Spleen (tissue), 11 donors: Measurements from ENCODE around the gene PDE4D. TPM values are rescaled to one million over a fixed set of nuclear protein-coding genes. Genes with fewer than 3 reads are reported as not detected.

Experiments
- DNase-seq: peaks from one replicate; pipeline ENCODE4 v3.0.0-alpha.2; 2020
- H3K27ac ChIP-seq, 8 donors: fragments of 200-600 bp; sonication (generic) in 7 of 8; 1 replicate in 4 of 8; 2 replicates in 4 of 8; pipeline versions ENCODE4 v1.5.0 to v1.8.0; 2016 to 2021; ENCODE audit warnings: inconsistent platforms in 4 of 8, mild to moderate bottlenecking in 4 of 8, moderate library complexity in 1 of 8
- H3K27me3 ChIP-seq, 7 donors: fragments of 200-600 bp; sonication (generic) in 6 of 7; replicated peaks in 1 of 7; 1 replicate in 4 of 7; 2 replicates in 3 of 7; pipeline versions ENCODE4 v1.5.0 to v1.8.0; 2016 to 2021; ENCODE audit warnings: inconsistent platforms in 3 of 7, mild to moderate bottlenecking in 1 of 7
- H3K36me3 ChIP-seq, 6 donors: fragments of 200-600 bp; sonication (generic) in 5 of 6; 1 replicate in 4 of 6; 2 replicates in 2 of 6; pipeline versions ENCODE4 v1.5.0 to v1.8.0; 2016 to 2021; ENCODE audit warnings: inconsistent platforms in 2 of 6
- H3K4me1 ChIP-seq, 6 donors: fragments of 200-600 bp; sonication (generic) in 5 of 6; 1 replicate in 3 of 6; 2 replicates in 3 of 6; pipeline versions ENCODE4 v1.5.0 to v1.8.0; 2016 to 2021; ENCODE audit warnings: inconsistent platforms in 3 of 6
- H3K4me3 ChIP-seq, 8 donors: fragments of 200-600 bp; sonication (generic) in 7 of 8; 1 replicate in 4 of 8; 2 replicates in 4 of 8; pipeline versions ENCODE4 v1.5.0 to v1.8.0; 2016 to 2021; ENCODE audit warnings: inconsistent platforms in 4 of 8, mild to moderate bottlenecking in 4 of 8, moderate library complexity in 2 of 8
- H3K9me3 ChIP-seq, 8 donors: fragments of 200-600 bp; sonication (generic) in 7 of 8; 1 replicate in 4 of 8; 2 replicates in 4 of 8; pipeline versions ENCODE4 v1.5.0 to v1.8.0; 2016 to 2021; ENCODE audit warnings: inconsistent platforms in 4 of 8
- CTCF ChIP-seq, 11 experiments: fragments of 200-600 bp in 7 of 11; fragments of 450-650 bp in 4 of 11; sonication (generic) in 4 of 11; IDR thresholded peaks in 8 of 11; conservative IDR thresholded peaks in 3 of 11; 1 replicate in 7 of 11; 2 replicates in 4 of 11; pipeline versions ENCODE4 v1.4.0 to v1.8.0; 2016 to 2021; ENCODE audit warnings: antibody characterized with exemption in 11 of 11, inconsistent platforms in 4 of 11, mild to moderate bottlenecking in 1 of 11
- POLR2A ChIP-seq, 3 donors: fragments of 450-650 bp; IDR thresholded peaks; one replicate each; pipeline ENCODE4 v1.5.1; 2017; ENCODE audit warnings: antibody characterized with exemption in 3 of 3, mild to moderate bottlenecking in 1 of 3
- POLR2AphosphoS5 ChIP-seq, 3 donors: sonication (generic); formaldehyde crosslinking; IDR thresholded peaks; one replicate each; pipeline ENCODE4 v1.5.1; 2017; ENCODE audit warnings: antibody characterized with exemption in 3 of 3
- WGBS, 5 donors: extraction: QIAGEN DNeasy Blood & Tissue Kit in 3 of 5; methylation state at CpG; one replicate each; pipeline versions ENCODE4 v1.1.5 to v1.1.7; 2013 to 2018; 5-methylcytosine and 5-hydroxymethylcytosine counted together
- intact Hi-C: fragments of 100-400 bp; cut with DNase I; formaldehyde crosslinking; loops from one replicate; pipeline ENCODE4 v1.15.0; 2023; ENCODE audit warnings: low total_unique reads
- polyA plus RNA-seq, 3 donors: library from polyadenylated mRNA; stranded (reverse); fragments of 200-250 nt; gene quantifications; one replicate each; pipeline ENCODE4 v1.2.1, GENCODE V29; 2013
- total RNA-seq, 7 donors: library from RNA; depleted of rRNA in 3 of 7; stranded (reverse); fragments of >200 nt in 3 of 7; fragmentation: NEBNext Ultra II Directional in 4 of 7; extraction: Animal tissue kit (Norgen Biotek cat#: 25700) in 4 of 7; gene quantifications; one replicate each; pipeline versions ENCODE4 v1.1.0 to v1.2.1, GENCODE V29; 2016 to 2021
- donor health status: healthy with polysubstance abuse.
- donor health status: DM: no; HTN: no; CAD: no; lungs with moderate emphysema.
- donor health status: DM: no; HTN: no; CAD: no.
- donor health status: Bipolar disorder and iron deficiency.
- donor health status: healthy.
- donor health status: DM: no; HTN: no; CAD: no.
- donor health status: DM: yes; HTN: yes; CAD: no.

Gene PDE4D
- total and polyA plus RNA-seq, 10 donors: 0.88 to 51.8 (median 18.2) TPM

DNA sequence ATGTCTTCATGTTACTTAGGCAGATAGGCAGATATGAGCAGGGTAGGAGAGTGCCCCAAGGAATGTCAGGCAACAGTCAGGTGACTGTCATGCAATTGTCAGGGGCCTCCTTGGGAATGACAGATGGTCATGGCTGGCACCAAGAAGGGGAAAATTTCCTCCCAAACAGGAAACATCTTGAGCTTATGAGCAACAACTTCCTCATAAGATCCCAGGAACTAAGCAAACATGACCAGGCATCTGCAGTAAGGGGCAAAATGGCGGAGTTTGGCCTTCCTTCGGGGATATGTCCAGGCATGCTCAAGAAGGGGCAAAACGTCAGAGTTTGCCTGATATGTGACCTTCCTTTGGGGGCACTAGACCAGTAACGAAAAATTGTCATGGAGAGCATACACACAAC lies 591.8 kb downstream of the PDE4D start:
- Histone ChIP-seq H3K27ac (no peak overlapping the region), H3K27me3 (no peaks in the 10 kb centered on the region), H3K9me3 (no peaks in the 10 kb centered on the region), H3K4me1 (peaks cover 0 to 12% (median 2%) of the 10 kb centered on the region in 6 donors), H3K36me3 (no peaks in the 10 kb centered on the region), H3K4me3 (no peak overlapping the region)
- TF ChIP-seq POLR2AphosphoS5 (IDR thresholded peaks at IDR 0.05): no peak
- TF ChIP-seq POLR2A (IDR thresholded peaks at IDR 0.05): no peak
- no peak for TF ChIP-seq CTCF (IDR thresholded peaks at IDR 0.05 in 8 of 11, conservative IDR thresholded peaks at IDR 0.05 in 3 of 11)
- no peak for DNase-seq
- intact Hi-C loops: no loop called here
- WGBS, 5 donors: 67 to 73% (median 71%) methylated on average over 4 of the region's 4 CpGs

- H3K4me3 ChIP-seq: no peak overlapping the region
- 86 to 100% (median 96%) methylated on average over 1 of the region's 1 CpG for WGBS, 5 donors
- TF ChIP-seq CTCF (IDR thresholded peaks at IDR 0.05 in 8 of 11, conservative IDR thresholded peaks at IDR 0.05 in 3 of 11) (no peak), POLR2A (IDR thresholded peaks at IDR 0.05) (no peak), POLR2AphosphoS5 (IDR thresholded peaks at IDR 0.05) (no peak)
- H3K36me3 ChIP-seq: no peaks in the 10 kb centered on the region
- intact Hi-C loops: no loop called here
- DNase-seq: no peak
- no peaks in the 10 kb centered on the region for H3K9me3 ChIP-seq
- no peak overlapping the region for H3K27ac ChIP-seq
- H3K27me3 ChIP-seq: no peaks in the 10 kb centered on the region
- H3K4me1 ChIP-seq: peaks cover 0 to 18% (median 4%) of the 10 kb centered on the region in 6 donors
These were observed 592.6 kb downstream of the PDE4D start for GRCh38 chr5:59300930-59301329.

GRCh38 chr5:59299006-59299405 lies 594.5 kb downstream of the PDE4D start:
- no peak for TF ChIP-seq CTCF (IDR thresholded peaks at IDR 0.05 in 8 of 11, conservative IDR thresholded peaks at IDR 0.05 in 3 of 11)
- no peak for TF ChIP-seq POLR2A (IDR thresholded peaks at IDR 0.05)
- no peak for TF ChIP-seq POLR2AphosphoS5 (IDR thresholded peaks at IDR 0.05)

GRCh38 chr5:59296317-59297264 lies 596.9 kb downstream of the PDE4D start:
- no peaks in the 10 kb centered on the region for H3K36me3 ChIP-seq
- H3K4me1 ChIP-seq: peaks cover 0 to 18% (median 4%) of the 10 kb centered on the region in 6 donors
- H3K9me3 ChIP-seq: no peaks in the 10 kb centered on the region
- no peaks in the 10 kb centered on the region for H3K27me3 ChIP-seq
- no peak for DNase-seq
- H3K4me3 ChIP-seq: peak overlapping the region in 2 of 8 donors; percentile 14 to 41
- TF ChIP-seq POLR2AphosphoS5 (IDR thresholded peaks at IDR 0.05) (no peak), CTCF (IDR thresholded peaks at IDR 0.05 in 8 of 11, conservative IDR thresholded peaks at IDR 0.05 in 3 of 11) (no peak), POLR2A (IDR thresholded peaks at IDR 0.05) (no peak)
- intact Hi-C loops: no loop called here
- 41 to 55% (median 45%) methylated on average over 5 of the region's 5 CpGs for WGBS, 5 donors
- H3K27ac ChIP-seq: peak overlapping the region in 7 of 8 donors; percentile 22 to 60 (median 40)

More at GRCh38 chr5:59299006-59299405, 594.5 kb downstream of the PDE4D start:
- H3K27me3 ChIP-seq: no peaks in the 10 kb centered on the region
- H3K9me3 ChIP-seq: no peaks in the 10 kb centered on the region
- H3K4me3 ChIP-seq: no peak overlapping the region
- WGBS, 5 donors: 74 to 84% (median 77%) methylated on average over 3 of the region's 3 CpGs
- no peak for DNase-seq
- H3K4me1 ChIP-seq: peaks cover 0 to 18% (median 4%) of the 10 kb centered on the region in 6 donors
- no peaks in the 10 kb centered on the region for H3K36me3 ChIP-seq
- intact Hi-C loops: no loop called here
- H3K27ac ChIP-seq: no peak overlapping the region
